Fibroblast of skin of left quadriceps (primary cell): ENCODE results near the gene CDKN2C.
"Not testable (repeated sequence)": the region's sequence is repeated elsewhere in the genome, so short reads cannot be mapped to it uniquely, and the experiment has no call there.

Experiments used
- DNase-seq, 2 experiments: peaks; one replicate each; pipeline ENCODE4 v3.0.0-alpha.2; 2013; ENCODE audit warnings: low read depth in 2 of 2

Gene CDKN2C

DNA sequence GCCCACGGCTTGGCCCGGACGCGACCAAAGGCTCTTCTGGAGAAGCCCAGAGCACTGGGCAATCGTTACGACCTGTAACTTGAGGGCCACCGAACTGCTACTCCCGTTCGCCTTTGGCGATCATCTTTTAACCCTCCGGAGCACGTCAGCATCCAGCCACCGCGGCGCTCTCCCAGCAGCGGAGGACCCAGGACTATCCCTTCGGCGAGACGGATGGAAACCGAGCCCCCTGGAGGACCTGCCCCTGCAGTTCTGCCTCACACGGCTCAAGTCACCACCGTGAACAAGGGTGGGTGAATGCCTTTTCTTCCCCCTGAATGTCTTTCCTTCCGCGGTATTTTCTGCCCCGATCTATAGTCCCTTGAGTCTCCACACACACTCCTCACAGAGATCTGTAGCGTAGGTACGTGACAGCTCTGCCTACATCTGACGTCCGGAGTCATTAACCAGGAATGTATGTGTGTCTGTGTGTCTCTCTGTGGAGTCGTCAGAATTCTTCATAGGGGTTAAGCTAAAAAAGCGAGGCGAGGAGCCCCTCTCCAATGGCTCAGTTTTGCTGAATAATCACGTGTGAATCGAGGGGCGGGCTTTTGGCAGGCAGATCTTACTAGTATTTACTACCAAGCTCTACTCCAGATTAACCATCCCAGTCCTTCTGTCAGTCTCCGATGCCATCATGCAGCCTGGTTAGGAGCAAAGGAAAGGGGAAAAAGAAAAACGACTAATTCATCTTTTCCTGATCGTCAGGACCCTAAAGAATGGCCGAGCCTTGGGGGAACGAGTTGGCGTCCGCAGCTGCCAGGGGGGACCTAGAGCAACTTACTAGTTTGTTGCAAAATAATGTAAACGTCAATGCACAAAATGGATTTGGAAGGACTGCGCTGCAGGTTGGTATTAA is at the start of gene CDKN2C:
TSS of gene CDKN2C (plus strand) at position 635 of the 898 bp plus-strand sequence. CDS start at position 759, 124 bp downstream.
- DNase-seq, result peak; percentile 76 to 82

DNA sequence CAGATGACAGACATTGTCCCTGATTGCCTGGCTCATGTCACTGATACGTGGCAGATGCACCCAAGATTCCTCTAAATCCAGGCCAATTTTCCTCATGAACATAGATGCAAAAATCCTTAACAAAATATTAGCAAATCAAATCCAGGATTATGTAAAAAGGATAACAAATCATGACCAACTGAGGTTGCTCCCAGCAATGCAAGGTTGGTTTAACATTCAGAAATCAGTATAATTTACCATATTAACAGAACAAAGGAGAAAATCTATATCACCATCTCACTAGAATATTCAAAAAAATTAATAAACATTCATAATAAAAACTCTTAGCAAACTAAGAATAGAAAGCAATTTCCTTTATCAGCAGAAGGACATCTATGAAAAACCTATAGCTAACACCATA is 49.6 kb upstream of the CDKN2C start:
- no peak for DNase-seq

DNA sequence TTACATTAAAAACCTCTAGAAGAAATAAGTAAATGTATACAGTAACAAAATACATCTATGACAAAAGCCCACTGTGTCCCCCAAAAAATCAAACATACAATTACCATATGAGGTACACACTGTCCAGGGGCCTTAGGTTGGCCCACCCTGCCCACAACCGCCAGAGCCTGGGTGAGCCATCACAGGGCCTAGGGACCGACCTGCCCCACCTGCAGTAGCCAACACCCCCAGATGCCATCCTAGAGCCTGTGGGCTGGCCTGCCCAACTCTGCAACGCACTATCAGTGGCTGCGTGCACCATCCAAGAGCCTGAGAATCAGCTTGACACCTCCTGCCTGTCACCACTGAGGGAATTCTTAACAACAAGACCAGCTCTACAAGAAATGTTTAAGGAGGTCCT is 49.0 kb upstream of the CDKN2C start:
- DNase-seq, result no peak

DNA sequence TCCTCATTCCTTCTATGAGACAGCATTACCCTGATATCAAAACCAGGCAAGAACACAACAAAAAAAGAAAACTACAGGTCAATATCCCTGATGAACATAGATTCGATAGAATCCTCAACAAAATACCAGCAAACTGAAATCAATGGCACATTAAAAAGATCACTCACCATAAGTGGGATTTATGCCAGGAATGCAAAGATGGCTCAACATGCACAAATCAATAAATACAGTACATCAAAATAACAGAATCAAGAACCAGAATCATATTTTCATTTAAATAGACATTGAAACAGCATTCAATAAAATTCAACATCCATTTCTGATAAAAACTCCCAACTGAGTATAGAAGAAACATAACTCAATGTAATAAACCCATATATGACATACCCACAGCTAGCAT is 46.5 kb upstream of the CDKN2C start:
- no peak for DNase-seq

DNA sequence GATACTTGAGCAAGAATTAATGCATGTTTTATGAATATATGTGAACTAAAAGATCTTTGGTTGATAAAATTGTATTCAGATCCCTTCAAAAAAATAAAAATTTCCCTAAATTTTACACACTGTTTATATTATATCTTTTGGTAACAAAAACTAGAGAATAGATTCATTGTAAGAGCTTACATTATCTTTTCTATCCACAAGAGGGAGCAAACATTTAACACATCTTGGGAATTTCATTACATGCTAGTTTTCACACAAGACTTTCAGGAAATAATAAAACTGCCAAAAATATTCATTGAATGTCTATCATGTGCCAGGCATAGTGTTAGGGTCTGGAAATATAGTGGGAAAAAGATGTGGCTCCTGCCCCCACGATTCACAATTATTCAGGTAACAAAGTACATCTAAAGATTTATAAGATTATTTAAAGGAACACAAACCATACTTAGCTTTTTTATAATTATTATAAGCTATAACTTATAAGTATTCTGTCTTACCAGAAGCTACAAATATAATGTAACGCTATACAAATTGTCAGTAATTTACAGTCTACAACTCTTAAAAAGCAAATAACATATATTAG is 40.6 kb upstream of the CDKN2C start:
- DNase-seq, result peak; percentile 17 to 26

DNA sequence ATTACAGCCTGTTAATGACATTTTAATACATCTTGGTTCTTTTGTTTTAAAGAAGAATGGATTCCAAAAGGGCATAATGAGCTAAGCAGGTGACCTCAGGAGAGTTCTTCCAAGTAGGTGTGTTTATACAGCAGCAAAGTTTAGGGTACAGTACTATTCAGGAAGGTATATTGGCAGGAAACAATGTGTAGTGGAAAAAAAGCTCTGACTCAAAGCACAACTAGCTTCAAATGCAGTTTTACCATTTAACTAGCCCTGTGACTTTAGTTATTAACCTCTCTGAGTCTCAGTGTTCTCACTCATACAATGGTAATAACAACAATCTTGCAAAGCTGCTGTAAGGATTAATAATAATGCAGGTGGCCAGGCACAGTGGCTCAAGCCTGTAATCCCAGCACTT is 39.9 kb upstream of the CDKN2C start:
- no peak for DNase-seq

DNA sequence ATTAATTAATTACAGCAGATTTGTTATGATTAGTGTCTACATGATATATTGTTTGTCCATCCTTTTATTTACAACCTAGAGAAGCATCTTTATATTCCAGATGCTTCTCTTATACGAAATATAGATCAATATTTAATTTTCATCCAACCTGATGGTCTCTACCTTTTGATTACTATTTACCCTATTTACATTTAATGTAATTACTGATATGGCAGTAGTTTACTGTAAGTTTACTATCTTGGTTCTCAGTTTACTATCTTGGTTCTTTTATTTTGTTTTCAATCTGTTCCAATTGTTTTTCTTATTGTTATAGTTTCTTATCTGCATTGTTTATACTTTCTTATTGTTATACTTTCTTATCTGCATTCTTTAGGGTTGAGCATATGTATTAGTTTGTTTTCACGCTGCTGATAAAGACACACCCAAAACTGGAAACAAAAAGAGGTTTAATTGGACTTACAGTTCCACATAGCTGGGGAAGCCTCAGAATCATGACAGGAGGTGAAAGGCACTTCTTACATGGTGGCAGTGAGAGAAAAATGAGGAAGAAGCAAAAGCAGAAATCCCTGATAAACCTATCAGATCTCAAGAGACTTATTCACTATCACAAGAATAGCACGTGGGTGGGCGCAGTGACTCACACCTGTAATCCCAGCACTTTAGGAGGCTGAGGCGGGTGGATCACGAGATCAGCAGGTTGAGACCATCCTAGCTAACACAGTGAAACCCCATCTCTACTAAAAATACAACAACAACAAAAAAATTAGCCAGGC is 38.9 kb upstream of the CDKN2C start:
- no peak for DNase-seq

DNA sequence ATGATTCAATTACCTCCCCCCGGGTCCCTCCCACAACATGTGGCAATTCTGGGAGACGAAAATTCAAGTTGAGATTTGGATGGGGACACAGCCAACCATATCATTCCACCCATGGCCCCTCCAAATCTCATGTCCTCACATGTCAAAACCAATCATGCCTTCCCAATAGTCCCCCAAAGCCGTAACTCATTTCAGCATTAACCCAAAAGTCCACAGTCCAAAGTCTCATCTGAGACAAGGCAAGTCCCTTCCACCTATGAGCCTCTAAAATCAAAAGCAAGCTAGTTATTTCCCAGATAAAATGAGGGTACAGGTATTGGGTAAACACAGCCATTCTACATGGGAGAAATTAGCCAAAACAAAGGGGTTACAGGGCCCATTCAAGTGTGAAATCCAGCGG is 38.0 kb upstream of the CDKN2C start:
- DNase-seq, result not testable (repeated sequence)

DNA sequence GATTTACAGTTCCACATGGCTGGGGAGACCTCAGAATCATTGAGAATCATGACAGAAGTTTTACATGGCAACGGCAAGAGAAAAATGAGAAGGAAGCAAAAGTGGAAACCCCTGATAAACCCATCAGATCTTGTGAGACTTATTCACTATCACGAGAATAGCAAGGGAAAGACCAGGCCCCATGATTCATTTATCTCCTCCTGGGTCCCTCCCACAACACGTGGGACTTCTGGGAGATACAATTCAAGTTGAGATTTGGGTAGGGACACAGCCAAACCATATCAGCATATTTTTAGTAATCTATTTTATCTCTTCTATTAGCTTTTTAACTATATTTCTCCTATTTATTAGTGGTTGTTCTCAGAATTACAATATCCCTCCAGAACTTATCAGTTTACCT is 36.3 kb upstream of the CDKN2C start:
- DNase-seq, result not testable (repeated sequence)

DNA sequence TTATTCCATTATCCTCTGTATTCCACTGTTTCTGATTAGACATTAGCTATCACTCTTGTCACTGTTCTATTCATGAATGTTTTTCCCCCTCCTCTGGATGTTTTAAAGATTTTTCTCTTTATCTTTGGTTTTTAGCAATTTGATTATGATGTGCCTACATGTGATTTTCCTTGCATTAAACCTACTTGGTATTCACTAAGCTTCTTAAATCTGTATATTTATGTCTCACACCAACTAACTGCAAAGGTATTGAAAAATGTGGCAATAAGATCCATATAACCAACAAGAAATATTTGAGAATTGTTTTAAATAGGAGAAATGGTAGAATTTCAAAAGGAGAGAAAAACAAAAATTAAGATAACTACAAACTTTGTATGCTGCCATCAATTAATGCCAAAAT is 35.2 kb upstream of the CDKN2C start:
- no peak for DNase-seq

DNA sequence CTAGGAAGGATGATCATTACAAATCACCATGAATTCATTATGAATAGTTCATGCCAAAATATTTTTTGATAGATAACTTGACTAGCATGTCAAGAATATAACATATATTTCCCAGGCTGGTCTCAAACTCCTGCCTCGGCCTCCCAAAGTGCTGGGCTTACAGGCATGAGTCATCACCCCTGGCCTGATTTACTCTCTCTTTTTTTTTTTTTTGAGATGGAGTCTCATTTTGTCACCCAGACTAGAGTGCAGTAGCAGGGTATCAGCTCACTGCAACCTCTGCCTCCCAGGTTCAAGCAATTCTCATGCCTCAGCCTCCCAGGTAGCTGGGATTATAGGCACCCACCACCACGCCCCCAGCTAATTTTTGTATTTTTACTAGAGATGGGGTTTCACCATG is 34.8 kb upstream of the CDKN2C start:
- DNase-seq, result not testable (repeated sequence)

DNA sequence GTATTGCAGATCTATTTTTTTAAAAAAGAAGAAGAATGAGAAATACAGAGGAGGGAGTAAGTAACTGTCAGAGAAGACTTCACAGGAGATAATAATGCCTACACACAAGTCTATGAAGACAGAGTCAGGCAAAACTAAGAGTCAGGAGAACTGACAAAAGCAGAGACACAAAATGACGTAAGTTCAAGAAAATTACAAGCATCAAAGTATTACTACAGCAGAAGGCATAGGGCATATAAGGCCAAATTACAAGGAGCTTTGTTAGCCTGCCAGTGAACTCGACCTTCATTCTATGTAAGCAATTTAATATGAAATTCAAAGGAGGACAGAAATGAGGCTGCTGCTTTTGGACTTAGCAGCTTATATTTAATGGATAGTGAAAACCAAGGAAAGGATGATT is 33.7 kb upstream of the CDKN2C start:
- DNase-seq, result no peak

DNA sequence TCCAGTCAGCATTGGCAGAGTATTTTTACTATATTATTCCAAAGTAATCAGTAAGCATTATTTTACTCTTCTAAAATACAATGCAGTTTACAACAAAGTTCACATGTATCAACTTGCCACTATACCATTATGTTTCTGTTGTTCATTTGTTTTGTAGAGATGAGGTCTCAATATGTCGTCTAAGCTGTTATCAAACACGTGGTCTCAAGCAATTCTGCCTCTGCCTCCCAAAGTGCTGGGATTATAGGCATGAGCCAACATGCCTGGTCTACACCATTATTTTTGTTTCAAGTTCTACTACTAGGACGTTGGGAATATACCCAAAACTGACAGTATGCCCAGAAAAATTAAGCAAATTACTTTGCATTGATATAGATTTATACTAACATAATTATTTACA is 29.8 kb upstream of the CDKN2C start:
- no peak for DNase-seq

DNA sequence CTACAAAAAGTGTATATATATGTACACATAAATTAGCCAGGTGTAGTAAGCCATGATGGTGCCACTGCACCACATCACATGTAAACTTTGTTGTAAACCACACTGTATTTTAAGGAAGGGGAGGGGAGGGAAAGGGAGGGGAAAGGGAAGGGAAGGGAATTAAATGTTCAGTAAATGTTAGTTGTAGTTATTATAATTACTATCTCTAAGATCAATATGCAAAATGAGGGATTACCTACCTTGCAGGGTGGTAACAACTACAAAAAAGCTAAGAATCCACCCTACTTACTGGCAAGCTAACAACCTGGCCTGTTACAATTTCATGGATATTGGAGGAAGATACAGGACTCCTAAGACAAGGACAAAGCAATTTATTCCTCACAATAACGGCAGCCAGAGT is 27.7 kb upstream of the CDKN2C start:
- no peak for DNase-seq

DNA sequence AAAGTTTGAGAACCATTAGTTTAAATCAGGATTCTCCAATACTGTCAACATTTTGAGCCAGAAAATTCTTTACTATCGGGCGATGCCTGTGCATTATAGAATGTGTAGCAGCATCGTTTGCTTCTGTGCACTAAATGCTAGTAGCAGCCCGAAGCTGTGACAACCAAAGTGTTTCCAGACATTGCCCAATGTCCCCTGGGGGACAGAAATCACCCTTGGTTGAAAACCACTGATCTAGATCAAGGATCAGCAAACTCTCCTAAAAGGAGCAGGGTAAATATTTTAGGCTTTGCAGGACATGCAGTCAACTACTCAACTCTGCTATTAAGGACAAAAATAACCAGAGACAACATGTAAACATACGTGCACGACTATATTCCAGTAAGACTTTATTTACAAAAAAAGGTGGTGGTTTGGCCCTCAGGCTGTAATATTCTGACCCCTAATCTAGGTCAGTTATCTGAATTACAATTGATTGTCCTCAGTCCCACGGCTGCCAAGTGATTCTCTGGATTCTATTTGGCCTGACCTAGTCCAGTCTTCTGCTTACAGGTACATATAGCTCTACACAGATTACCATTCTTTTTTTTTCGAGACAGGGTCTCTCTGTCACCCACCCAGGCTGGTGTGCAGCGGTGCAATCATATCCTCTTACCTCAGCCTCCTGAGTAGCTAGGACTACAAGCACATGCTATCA is 20.6 kb upstream of the CDKN2C start:
- DNase-seq, result no peak

DNA sequence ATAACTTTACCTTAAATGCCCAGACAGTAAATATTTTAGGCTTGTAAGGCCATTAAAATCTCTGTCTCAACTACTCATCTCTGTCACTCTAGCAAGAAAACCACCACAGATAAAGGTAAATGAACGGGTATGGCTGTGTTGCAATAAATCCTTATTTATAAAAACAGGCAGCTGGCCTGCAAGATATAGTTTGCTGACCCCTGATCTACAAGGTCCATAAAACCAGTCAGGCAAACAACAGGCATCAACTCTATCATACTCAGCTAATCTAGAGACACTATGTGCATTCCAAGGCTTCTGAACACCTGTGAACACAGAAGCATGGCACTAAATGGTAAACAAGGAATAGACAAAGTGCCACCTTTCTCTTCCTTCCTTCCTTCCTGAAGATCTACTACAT is 19.6 kb upstream of the CDKN2C start:
- no peak for DNase-seq

DNA sequence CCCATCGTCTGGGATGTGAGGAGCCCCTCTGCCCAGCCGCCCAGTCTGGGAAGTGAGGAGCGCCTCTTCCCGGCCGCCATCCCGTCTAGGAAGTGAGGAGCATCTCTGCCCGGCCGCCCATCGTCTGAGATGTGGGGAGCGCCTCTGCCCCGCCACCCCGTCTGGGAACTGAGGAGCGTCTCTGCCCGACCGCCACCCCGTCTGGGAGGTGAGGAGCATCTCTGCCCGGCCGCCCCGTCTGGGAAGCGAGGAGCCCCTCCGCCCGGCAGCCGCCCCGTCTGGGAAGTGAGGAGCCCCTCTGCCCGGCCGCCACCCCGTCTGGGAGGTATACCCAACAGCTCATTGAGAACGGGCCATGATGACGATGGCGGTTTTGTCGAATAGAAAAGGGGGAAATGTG is 17.5 kb upstream of the CDKN2C start:
- not testable (repeated sequence) for DNase-seq

DNA sequence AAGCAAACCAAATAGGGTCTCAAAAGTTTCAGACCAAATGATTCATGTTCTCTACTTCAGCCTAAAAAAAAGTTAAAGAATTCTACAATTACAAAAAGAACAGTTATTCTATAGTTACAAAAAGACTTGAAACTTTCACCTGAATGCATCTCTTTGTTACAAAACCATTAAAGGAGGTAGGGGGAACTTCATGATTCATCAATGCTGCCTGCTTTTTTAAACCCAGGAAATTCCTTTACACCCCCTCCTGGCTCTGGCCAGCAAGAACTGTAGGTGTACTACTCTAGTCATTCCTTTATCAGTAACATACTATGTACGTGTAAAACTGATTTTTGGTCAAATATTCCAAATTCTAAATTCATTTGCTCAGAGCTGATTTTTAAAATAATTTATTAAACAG is 14.9 kb upstream of the CDKN2C start:
- DNase-seq, result no peak

DNA sequence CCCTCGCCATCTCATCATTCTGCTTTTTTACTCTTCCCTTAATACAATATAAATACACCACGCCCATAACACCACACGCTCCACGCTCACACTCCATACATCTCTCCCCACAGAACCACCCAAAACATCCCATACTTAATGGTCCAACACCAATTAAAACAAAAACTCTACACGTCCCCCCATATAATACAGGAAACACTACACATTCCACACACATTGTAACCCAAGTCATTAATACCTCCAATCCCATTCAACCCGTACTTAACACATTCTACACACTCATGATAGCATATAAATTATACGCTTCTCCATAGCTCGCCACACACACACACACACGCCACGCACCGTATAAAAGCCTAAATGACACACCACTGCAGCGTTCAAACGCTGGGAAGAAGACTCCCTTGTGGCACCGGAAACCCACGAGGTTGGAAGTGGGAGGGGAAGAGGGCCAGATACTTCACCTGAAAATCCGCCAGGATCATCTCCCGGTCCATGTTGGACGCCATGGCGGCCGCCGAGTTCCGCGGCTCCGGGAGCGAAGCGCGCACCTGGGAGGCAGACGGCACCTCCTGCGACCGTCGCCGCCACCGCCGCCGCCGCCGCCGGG is 10.6 kb upstream of the CDKN2C start:
- DNase-seq, result no peak

DNA sequence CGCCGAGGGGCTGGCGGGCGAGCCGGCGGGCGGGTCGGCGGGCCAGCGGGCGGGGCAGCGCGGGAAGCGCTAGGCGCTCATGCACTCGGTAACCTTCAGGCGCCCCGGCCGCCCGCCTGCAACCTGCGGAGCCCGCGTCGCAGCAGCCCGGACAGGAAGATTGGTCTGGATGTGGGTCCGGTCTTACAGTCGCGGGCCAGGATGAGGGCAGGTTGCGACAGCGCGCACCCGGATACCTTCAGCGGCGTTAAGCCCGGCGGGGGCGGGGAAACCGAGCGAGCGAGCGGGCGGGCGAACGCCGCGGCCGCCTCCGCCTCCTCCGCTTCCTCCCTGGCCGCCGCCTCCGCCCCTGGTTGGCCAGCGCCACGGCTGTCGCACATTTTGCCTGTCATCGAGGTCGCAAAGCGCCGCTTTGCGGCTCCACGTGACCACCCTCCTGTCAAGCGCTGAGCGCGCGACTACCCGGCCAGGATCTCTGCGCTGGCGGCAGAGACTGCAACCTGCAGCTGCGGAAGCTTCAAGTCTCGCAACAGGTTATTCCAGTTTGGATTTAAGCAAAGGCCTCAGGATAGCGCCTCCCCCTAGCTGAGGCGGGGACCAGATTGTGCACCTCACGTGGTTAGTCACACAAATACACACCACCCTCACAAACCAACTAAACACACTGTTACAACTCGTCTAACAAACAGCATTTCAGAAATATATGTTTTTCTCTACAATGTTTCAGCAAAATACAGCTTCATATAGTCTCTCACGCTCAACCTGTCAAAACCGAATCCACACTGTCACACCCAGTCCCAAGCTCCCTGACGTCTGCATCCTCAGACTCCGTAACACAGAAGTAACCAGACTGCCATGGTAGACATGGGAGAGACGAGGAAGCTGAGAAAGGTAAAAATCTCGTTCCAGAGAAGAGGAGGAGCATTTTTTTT is 9.9 kb upstream of the CDKN2C start, which contains the start of gene FAF1:
TSS of gene FAF1 (minus strand) at position 355 of the 932 bp plus-strand sequence. CDS start 456 bp downstream, outside the sequence.
- peak; percentile 86 for DNase-seq
